DND-41 (cell line): ENCODE data around the gene RASL12.
A peak's percentile ranks its signal among the peaks of the same experiment; 100 is the strongest.
"Not testable (repeated sequence)": the region's sequence is repeated elsewhere in the genome, so short reads cannot be mapped to it uniquely, and the experiment has no call there.

Experiments used
- ATAC-seq: fragments of 200-7000 bp; cut with Tn5 transposase; 3 replicates; pipeline ENCODE4 v1.9.1; 2021; ENCODE audit warnings: low read depth; ENCODE audit not compliant: insufficient read depth
- DNase-seq: peaks from one replicate; pipeline ENCODE4 v3.0.0-alpha.2; 2020
- H2AFZ ChIP-seq: 2 replicates; pipeline ENCODE4 v1.6.0; 2012; ENCODE audit warnings: low read depth, low read length
- H3K27ac ChIP-seq: 2 replicates; pipeline ENCODE4 v1.5.1; 2012; ENCODE audit warnings: low read length, inconsistent platforms
- H3K27me3 ChIP-seq: fragments of 200-600 bp; sonication (generic); 2 replicates; pipeline ENCODE4 v1.6.0; 2012; ENCODE audit warnings: low read length, mild to moderate bottlenecking, inconsistent platforms; ENCODE audit not compliant: insufficient read depth, poor library complexity
- H3K36me3 ChIP-seq: 2 replicates; pipeline ENCODE4 v1.5.1; 2012; ENCODE audit warnings: low read length, inconsistent platforms; ENCODE audit not compliant: insufficient read depth
- H3K4me1 ChIP-seq: 2 replicates; pipeline ENCODE4 v1.5.1; 2012; ENCODE audit warnings: mild to moderate bottlenecking, low read length; ENCODE audit not compliant: insufficient read depth
- H3K4me2 ChIP-seq: 2 replicates; pipeline ENCODE4 v1.6.0; 2012; ENCODE audit warnings: mild to moderate bottlenecking, moderate library complexity, low read length, inconsistent platforms; ENCODE audit not compliant: insufficient read depth
- H3K4me3 ChIP-seq, 2 experiments: fragments of 200-600 bp in 1 of 2; shearing (Covaris generic) in 1 of 2; 2 replicates each; pipeline ENCODE4 v1.5.1; 2012 to 2016; ENCODE audit warnings: inconsistent platforms in 2 of 2, low read length in 2 of 2, mild to moderate bottlenecking in 2 of 2, low read depth in 1 of 2, moderate library complexity in 1 of 2
- H3K79me2 ChIP-seq: 2 replicates; pipeline ENCODE4 v1.6.0; 2012; ENCODE audit warnings: low read length, inconsistent platforms; ENCODE audit not compliant: insufficient read depth
- H3K9ac ChIP-seq: 2 replicates; pipeline ENCODE4 v1.6.0; 2012; ENCODE audit warnings: low read depth, mild to moderate bottlenecking, inconsistent platforms, low read length, moderate library complexity
- H3K9me3 ChIP-seq: 2 replicates; pipeline ENCODE4 v1.5.1; 2012; ENCODE audit warnings: low read length, moderate library complexity, mild to moderate bottlenecking, inconsistent platforms; ENCODE audit not compliant: insufficient read depth, severe bottlenecking
- H4K20me1 ChIP-seq: 2 replicates; pipeline ENCODE4 v1.6.0; 2012; ENCODE audit warnings: low read length; ENCODE audit not compliant: insufficient read depth
- EZH2 ChIP-seq: IDR thresholded peaks from 3 replicates; pipeline ENCODE4 v1.6.1; 2012; ENCODE audit warnings: borderline replicate concordance, low read depth, mild to moderate bottlenecking, moderate library complexity, low read length, inconsistent platforms; ENCODE audit not compliant: severe bottlenecking
- TF ChIP-seq, protein P1 (sequence below): IDR thresholded peaks from 2 replicates; pipeline ENCODE4 v1.5.1; 2012; ENCODE audit warnings: borderline replicate concordance, low read length, moderate library complexity, mild to moderate bottlenecking; ENCODE audit not compliant: poor library complexity, severe bottlenecking; ENCODE audit errors: extremely low read depth

RASL12 gene

DNA sequence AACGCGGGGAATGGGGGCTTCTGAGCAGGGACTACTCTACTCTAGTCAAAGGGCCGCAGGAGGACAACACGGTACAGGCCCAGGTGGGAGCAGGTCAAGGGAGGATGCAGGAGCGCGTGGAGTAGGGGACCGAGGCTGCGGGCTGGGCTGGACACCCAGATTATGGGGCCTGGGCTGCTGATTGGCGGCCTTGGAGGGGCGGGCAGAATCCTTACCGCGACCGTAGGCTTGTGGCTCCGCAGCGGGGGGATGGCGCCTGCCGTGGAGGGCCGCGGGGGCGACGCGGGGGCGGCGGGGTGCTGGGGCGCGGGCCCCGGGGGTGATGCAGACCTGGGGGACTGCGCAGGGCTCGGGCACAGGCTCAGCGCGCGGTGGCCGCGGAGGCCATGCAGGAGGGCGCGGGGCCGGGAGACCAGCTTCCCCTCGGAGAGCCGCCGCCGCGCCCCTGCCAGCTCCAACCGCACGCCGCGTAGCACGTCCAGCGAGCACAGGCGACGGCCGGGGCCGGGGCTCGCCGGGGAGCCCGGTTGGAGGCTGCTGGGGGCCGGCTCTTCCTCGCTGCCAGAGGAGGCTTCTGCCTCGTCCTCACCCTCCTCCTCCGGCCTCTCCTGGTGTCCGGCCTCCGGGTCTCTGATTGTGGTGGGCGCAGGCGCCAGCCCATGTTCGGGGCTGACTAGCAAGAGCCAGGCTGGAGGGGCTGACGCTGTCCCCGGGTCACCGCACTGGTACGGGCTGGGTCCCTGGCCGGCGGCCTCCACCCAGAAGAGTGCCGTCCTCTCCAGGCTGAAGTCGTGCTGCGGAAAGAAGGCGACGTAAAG, 34.3 kb upstream of the RASL12 start:
- Histone ChIP-seq H3K4me2 (no peak overlapping the region), H3K27ac (no peak overlapping the region), H2AFZ (no peak overlapping the region), H3K9me3 (no peaks in the 10 kb centered on the region), H4K20me1 (no peaks in the 10 kb centered on the region), H3K9ac (no peak overlapping the region), H3K4me1 (no peaks in the 10 kb centered on the region), H3K4me3 (no peak overlapping the region), H3K36me3 (peaks cover 47% of the 10 kb centered on the region), H3K27me3 (no peaks in the 10 kb centered on the region), H3K79me2 (no peaks in the 10 kb centered on the region)
- ATAC-seq (no peak), DNase-seq (no peak)
- TF ChIP-seq, protein P1, sequence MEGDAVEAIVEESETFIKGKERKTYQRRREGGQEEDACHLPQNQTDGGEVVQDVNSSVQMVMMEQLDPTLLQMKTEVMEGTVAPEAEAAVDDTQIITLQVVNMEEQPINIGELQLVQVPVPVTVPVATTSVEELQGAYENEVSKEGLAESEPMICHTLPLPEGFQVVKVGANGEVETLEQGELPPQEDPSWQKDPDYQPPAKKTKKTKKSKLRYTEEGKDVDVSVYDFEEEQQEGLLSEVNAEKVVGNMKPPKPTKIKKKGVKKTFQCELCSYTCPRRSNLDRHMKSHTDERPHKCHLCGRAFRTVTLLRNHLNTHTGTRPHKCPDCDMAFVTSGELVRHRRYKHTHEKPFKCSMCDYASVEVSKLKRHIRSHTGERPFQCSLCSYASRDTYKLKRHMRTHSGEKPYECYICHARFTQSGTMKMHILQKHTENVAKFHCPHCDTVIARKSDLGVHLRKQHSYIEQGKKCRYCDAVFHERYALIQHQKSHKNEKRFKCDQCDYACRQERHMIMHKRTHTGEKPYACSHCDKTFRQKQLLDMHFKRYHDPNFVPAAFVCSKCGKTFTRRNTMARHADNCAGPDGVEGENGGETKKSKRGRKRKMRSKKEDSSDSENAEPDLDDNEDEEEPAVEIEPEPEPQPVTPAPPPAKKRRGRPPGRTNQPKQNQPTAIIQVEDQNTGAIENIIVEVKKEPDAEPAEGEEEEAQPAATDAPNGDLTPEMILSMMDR = no peak
- no peak for TF ChIP-seq EZH2

DNA sequence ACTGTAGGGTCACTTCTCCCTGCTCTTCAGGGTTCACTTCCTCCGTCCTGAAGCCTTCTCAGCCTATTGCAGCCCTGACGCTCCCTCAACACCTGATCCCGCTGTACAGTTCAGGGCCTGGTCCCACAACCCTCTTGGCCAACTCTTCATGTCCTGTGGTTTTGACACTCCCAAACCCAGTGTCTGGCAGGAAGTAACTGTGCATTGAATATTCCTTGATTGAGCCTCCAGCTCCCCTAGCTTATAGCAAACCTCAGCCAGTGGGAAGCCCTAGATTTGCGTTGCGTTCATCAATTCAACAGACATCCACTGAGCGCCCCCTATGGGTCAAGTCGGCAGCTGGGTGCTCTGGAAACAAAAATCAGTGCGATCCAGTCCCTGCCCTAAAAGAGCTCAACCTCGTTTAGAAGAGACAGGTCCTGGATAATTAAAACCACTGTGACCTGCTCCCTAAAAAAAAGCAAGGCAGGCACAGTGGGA, 33.7 kb upstream of the RASL12 start:
- peak; percentile 58 for DNase-seq
- Histone ChIP-seq H3K27ac (no peak overlapping the region), H3K9ac (no peak overlapping the region), H3K4me1 (no peaks in the 10 kb centered on the region), H4K20me1 (no peaks in the 10 kb centered on the region), H3K9me3 (no peaks in the 10 kb centered on the region), H3K79me2 (no peaks in the 10 kb centered on the region), H3K4me3 (no peak overlapping the region), H3K36me3 (peaks cover 47% of the 10 kb centered on the region), H3K4me2 (no peak overlapping the region), H3K27me3 (no peaks in the 10 kb centered on the region), H2AFZ (no peak overlapping the region)
- peak; percentile 45; the same call in 1 of the 3 replicates for ATAC-seq
- TF ChIP-seq EZH2 = no peak
- TF ChIP-seq, protein P1 = peak; percentile 68

- Histone ChIP-seq H3K9ac (no peak overlapping the region), H3K36me3 (peaks cover 39% of the 10 kb centered on the region), H4K20me1 (no peaks in the 10 kb centered on the region), H3K4me1 (no peaks in the 10 kb centered on the region), H3K27me3 (no peaks in the 10 kb centered on the region), H3K4me3 (no peak overlapping the region), H3K27ac (no peak overlapping the region), H2AFZ (no peak overlapping the region), H3K9me3 (no peaks in the 10 kb centered on the region), H3K79me2 (no peaks in the 10 kb centered on the region), H3K4me2 (no peak overlapping the region)
- TF ChIP-seq EZH2 = no peak
- TF ChIP-seq, protein P1 = no peak
- DNase-seq = no peak
- no peak for ATAC-seq
Observed at GRCh38 chr15:65100442-65100841, 32.7 kb upstream of the RASL12 start.

- H3K9ac ChIP-seq, H3K4me3 ChIP-seq, H3K27ac ChIP-seq, H3K4me1 ChIP-seq, H3K9me3 ChIP-seq, ATAC-seq, H3K4me2 ChIP-seq, DNase-seq, H3K79me2 ChIP-seq, H2AFZ ChIP-seq, H3K27me3 ChIP-seq, H4K20me1 ChIP-seq: not testable (repeated sequence)
- peaks cover 35% of the 10 kb centered on the region for H3K36me3 ChIP-seq
Observed at GRCh38 chr15:65099801-65100200, 32.0 kb upstream of the RASL12 start.
